B cell (primary cell): ENCODE measurements around the gene DENND1A. TPM values are rescaled to one million over a fixed set of nuclear protein-coding genes. Genes with fewer than 3 reads are reported as not detected.

Experiments used
- ATAC-seq: fragments of 200-7000 bp; cut with Tn5 transposase; one replicate; pipeline ENCODE4 v1.10.0; 2021; ENCODE audit warnings: low read depth, mild to moderate bottlenecking, moderate number of reproducible peaks, moderate library complexity
- CTCF ChIA-PET: fragments of 350-600 bp; sonication (Branson Sonifier 250); formaldehyde crosslinking; loops from one replicate; lab custom pipeline; 2021; ENCODE audit warnings: antibody characterized with exemption, inconsistent platforms; lab: Charles Lee
- POLR2A ChIA-PET: fragments of 350-600 bp; sonication (Branson Sonifier 250); formaldehyde crosslinking; loops from one replicate; lab custom pipeline; 2021; ENCODE audit warnings: antibody characterized with exemption; lab: Charles Lee
- DNase-seq: peaks from one replicate; pipeline ENCODE4 v3.0.0; 2013
- H2AFZ ChIP-seq: 2 replicates; pipeline ENCODE4 v1.6.1; 2012; ENCODE audit warnings: mild to moderate bottlenecking, low read depth, low read length; ENCODE audit not compliant: insufficient read depth, poor library complexity, severe bottlenecking
- H3K27ac ChIP-seq, 2 donors: 1 replicate in 1 of 2; 2 replicates in 1 of 2; pipeline ENCODE4 v1.5.1; 2012 to 2013; ENCODE audit warnings: low read length in 2 of 2, mild to moderate bottlenecking in 2 of 2, moderate library complexity in 1 of 2
- H3K27me3 ChIP-seq, 4 experiments: fragments of 200-600 bp in 1 of 4; sonication (generic) in 1 of 4; replicated peaks in 1 of 4; 1 replicate in 2 of 4; 2 replicates in 2 of 4; pipeline versions ENCODE4 v1.6.1 to v1.7.0; 2013 to 2016; ENCODE audit warnings: low read length in 3 of 4, mild to moderate bottlenecking in 2 of 4, mixed read lengths in 1 of 4, moderate library complexity in 1 of 4; ENCODE audit not compliant: insufficient read depth in 4 of 4, control insufficient read depth in 3 of 4; ENCODE audit errors: control extremely low read depth in 1 of 4
- H3K36me3 ChIP-seq, 2 experiments: replicated peaks in 1 of 2; 1 replicate in 1 of 2; 2 replicates in 1 of 2; pipeline versions ENCODE4 v1.6.1 to v1.7.1; 2013; ENCODE audit warnings: low read length in 1 of 2; ENCODE audit not compliant: insufficient read depth in 2 of 2, control insufficient read depth in 1 of 2; ENCODE audit errors: control extremely low read depth in 1 of 2, extremely low read depth in 1 of 2
- H3K4me1 ChIP-seq, 2 donors: fragments of 200-600 bp in 1 of 2; sonication (generic) in 1 of 2; 1 replicate in 1 of 2; 2 replicates in 1 of 2; pipeline versions ENCODE4 v1.5.1 to v1.6.1; 2013 to 2017; ENCODE audit warnings: low read length in 2 of 2; ENCODE audit not compliant: control insufficient read depth in 2 of 2, insufficient read depth in 2 of 2
- H3K4me2 ChIP-seq: replicated peaks from 2 replicates; pipeline ENCODE3; 2012; ENCODE audit warnings: mild to moderate bottlenecking, low read depth, low read length; ENCODE audit not compliant: poor library complexity, severe bottlenecking
- H3K4me3 ChIP-seq, 5 experiments: fragments of 200-600 bp in 1 of 5; sonication (generic) in 1 of 5; 1 replicate in 3 of 5; 2 replicates in 2 of 5; pipeline versions ENCODE4 v1.5.1 to v1.7.0; 2011 to 2016; ENCODE audit warnings: low read length in 4 of 5, mild to moderate bottlenecking in 4 of 5, low read depth in 2 of 5, control low read depth in 1 of 5, moderate library complexity in 1 of 5; ENCODE audit not compliant: insufficient read depth in 1 of 5; ENCODE audit errors: control extremely low read depth in 1 of 5, extremely low read depth in 1 of 5
- H3K79me2 ChIP-seq: fragments of 200-600 bp; sonication (generic); one replicate; pipeline ENCODE4 v1.6.0; 2016; ENCODE audit warnings: low read length; ENCODE audit not compliant: control insufficient read depth, insufficient read depth
- H3K9ac ChIP-seq: fragments of 200-600 bp; sonication (generic); 2 replicates; pipeline ENCODE4 v1.6.1; 2017; ENCODE audit warnings: mild to moderate bottlenecking, low read length, moderate library complexity
- H3K9me3 ChIP-seq, 3 donors: one replicate each; pipeline versions ENCODE4 v1.6.1 to v1.7.1; 2013; ENCODE audit warnings: low read length in 2 of 3; ENCODE audit not compliant: control insufficient read depth in 2 of 3, insufficient read depth in 1 of 3; ENCODE audit errors: control extremely low read depth in 1 of 3
- H4K20me1 ChIP-seq: 2 replicates; pipeline ENCODE4 v1.6.0; 2012; ENCODE audit warnings: mild to moderate bottlenecking, low read length; ENCODE audit not compliant: insufficient read depth, control insufficient read depth, poor library complexity, severe bottlenecking
- H3K27ac Mint-ChIP-seq: one replicate; pipeline ENCODE4 v1.8.0; 2021; ENCODE audit warnings: mixed read lengths
- H3K27me3 Mint-ChIP-seq: one replicate; pipeline ENCODE4 v1.8.0; 2021; ENCODE audit warnings: mixed read lengths
- H3K4me1 Mint-ChIP-seq: one replicate; pipeline ENCODE4 v1.8.0; 2021; ENCODE audit warnings: mixed read lengths
- H3K4me3 Mint-ChIP-seq: one replicate; pipeline ENCODE4 v1.8.0; 2021; ENCODE audit warnings: mixed read lengths
- H3K9me3 Mint-ChIP-seq: one replicate; pipeline ENCODE4 v1.8.0; 2022; ENCODE audit warnings: mixed read lengths; ENCODE audit not compliant: insufficient read depth
- CTCF ChIP-seq: fragments of 200-600 bp; IDR thresholded peaks from one replicate; pipeline ENCODE4 v1.8.0; 2022; ENCODE audit warnings: antibody characterized with exemption, mild to moderate bottlenecking
- EZH2 ChIP-seq: IDR thresholded peaks from 2 replicates; pipeline ENCODE4 v1.6.1; 2012; ENCODE audit warnings: borderline replicate concordance, low read depth, mild to moderate bottlenecking, moderate library complexity, low read length; ENCODE audit not compliant: insufficient read depth, poor library complexity, severe bottlenecking
- WGBS: methylation state at CpG from one replicate; pipeline ENCODE4 v1.1.5; 2013; ENCODE audit warnings: missing lambda C conversion rate; ENCODE audit not compliant: insufficient coverage; 5-methylcytosine and 5-hydroxymethylcytosine counted together
- intact Hi-C: fragments of 100-400 bp; cut with micrococcal nuclease; formaldehyde crosslinking; loops from one replicate; pipeline ENCODE4 v1.10.0; 2022
- polyA plus RNA-seq: library from polyadenylated mRNA; depleted of rRNA; stranded (reverse); fragments of >200 nt; gene quantifications from 2 replicates; pipeline ENCODE4 v1.2.3, GENCODE V29; 2012
- total RNA-seq, 2 donors: library from RNA; stranded (reverse); fragments of 120-200 nt in 1 of 2; gene quantifications; 1 replicate in 1 of 2; 2 replicates in 1 of 2; pipeline versions ENCODE4 v1.2.3 to v1.2.4, GENCODE V29; 2013 to 2022

DENND1A gene
- total and polyA plus RNA-seq, 2 donors (not counting 1 experiment from before 2014, with no cell fraction given): 10.8 to 26.0 TPM

GRCh38 chr9:123548741-123549545, 381.0 kb downstream of the DENND1A start:
- H3K27me3 ChIP-seq: no peaks in the 10 kb centered on the region
- DNase-seq: no peak
- no peak overlapping the region for H2AFZ ChIP-seq
- H3K4me1 ChIP-seq: no peaks in the 10 kb centered on the region
- H3K27ac ChIP-seq: no peak overlapping the region
- H4K20me1 ChIP-seq: no peaks in the 10 kb centered on the region
- intact Hi-C loops: no loop called here
- CTCF ChIA-PET: interaction anchor here (1.7 kb wide), 1 partner anchor 492 kb away, joined by 9 read pairs; no protein-coding TSS in a partner anchor
- Mint-ChIP-seq H3K27me3 (no peaks in the 10 kb centered on the region), H3K4me3 (no peak overlapping the region), H3K27ac (no peak overlapping the region), H3K9me3 (no peaks in the 10 kb centered on the region), H3K4me1 (no peaks in the 10 kb centered on the region)
- H3K36me3 ChIP-seq: peaks cover 4 to 6% of the 10 kb centered on the region in 2 experiments
- ATAC-seq: no peak
- WGBS: 51% methylated on average over 8 of the region's 9 CpGs
- POLR2A ChIA-PET: no interaction called here
- no peak overlapping the region for H3K4me3 ChIP-seq
- TF ChIP-seq EZH2 (no peak), CTCF (no peak)
- no peak overlapping the region for H3K9ac ChIP-seq
- H3K4me2 ChIP-seq: no peak overlapping the region
- H3K9me3 ChIP-seq: no peaks in the 10 kb centered on the region
- no peaks in the 10 kb centered on the region for H3K79me2 ChIP-seq
